Measurements from ENCODE around the gene AGO1. TPM values are rescaled to one million over a fixed set of nuclear protein-coding genes. Genes with fewer than 3 reads are reported as not detected.

The AGO1 gene
- total and polyA plus RNA-seq, 2 of the 8 experiments (the other 6 are each of a cell fraction or from before 2014, with no cell fraction given), result 15.1 to 73.7 TPM

- TF ChIP-seq RBBP5 (IDR thresholded peaks at IDR 0.05; ENCODE audit: borderline replicate concordance, low read depth, low read length), result no peak
- TF ChIP-seq TBP (IDR thresholded peaks at IDR 0.05; ENCODE audit: low read depth, low read length), result no peak
- TF ChIP-seq RAD21 (IDR thresholded peaks at IDR 0.05 in 1 of 2, conservative IDR thresholded peaks at IDR 0.05 in 1 of 2; ENCODE audit: low read depth in 2 of 2, low read length in 2 of 2), result no peak
Measured at GRCh38 chr1:35939484-35939883, 56.5 kb downstream of the AGO1 start (continued).
